PC-3 (cell line): ENCODE results near the gene KCNG2.

Experiments
- CTCF ChIP-seq: fragments of 300-600 bp; sonication (generic); conservative IDR thresholded peaks from 2 replicates; pipeline ENCODE4 v1.5.1; 2017; ENCODE audit warnings: antibody characterized with exemption, low read depth, mild to moderate bottlenecking, low read length
- EZH2 ChIP-seq: fragments of 300-600 bp; sonication (generic); IDR thresholded peaks from one replicate; pipeline ENCODE4 v1.6.1; 2017; ENCODE audit warnings: antibody characterized with exemption, mild to moderate bottlenecking, low read length; ENCODE audit not compliant: unreplicated experiment
- EZH2phosphoT487 ChIP-seq: fragments of 300-600 bp; sonication (generic); IDR thresholded peaks from 2 replicates; pipeline ENCODE4 v1.6.1; 2018; ENCODE audit warnings: mild to moderate bottlenecking, antibody characterized with exemption, low read length, borderline replicate concordance

DNA sequence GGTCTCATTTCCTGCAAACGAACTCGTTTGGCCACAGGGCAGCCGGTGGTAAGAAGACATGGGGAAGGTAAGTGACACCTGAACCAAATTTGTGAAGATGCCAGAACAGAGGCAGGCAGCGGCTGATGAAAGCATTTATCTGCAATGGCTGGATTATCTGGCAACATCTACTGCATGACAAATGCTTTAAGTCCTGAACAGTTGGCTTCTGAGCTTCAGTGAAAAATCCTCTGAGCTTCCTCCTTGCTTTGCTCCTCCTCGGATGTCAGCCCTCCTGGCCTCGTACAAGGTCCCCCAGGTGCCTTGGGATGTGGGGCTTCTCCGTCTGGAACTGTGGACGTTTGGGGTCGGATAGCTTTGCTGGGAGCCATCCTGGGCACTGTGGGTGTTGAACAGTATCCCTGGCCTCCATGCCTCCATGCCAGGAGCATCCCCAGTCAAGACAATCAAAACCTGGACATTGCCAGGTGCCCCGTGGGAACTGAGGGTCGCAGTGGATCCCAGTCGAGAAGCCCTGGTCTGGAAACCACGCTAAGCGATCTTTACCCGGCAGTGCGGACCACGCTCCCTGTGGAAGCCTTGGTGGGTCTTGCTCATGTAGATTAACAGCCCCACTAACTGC lies 49.3 kb downstream of the KCNG2 start:
- no peak for TF ChIP-seq CTCF
- TF ChIP-seq EZH2phosphoT487 = no peak
- no peak for TF ChIP-seq EZH2
